Measurements from ENCODE around the gene ZNF609.
A peak's percentile ranks its signal among the peaks of the same experiment; 100 is the strongest.
"Not testable (repeated sequence)": the region's sequence is repeated elsewhere in the genome, so short reads cannot be mapped to it uniquely, and the experiment has no call there.

Gene ZNF609

GRCh38 chr15:64630396-64631107 lies 170.2 kb downstream of the ZNF609 start:
- no peak for DNase-seq

GRCh38 chr15:64632639-64633038 lies 172.3 kb downstream of the ZNF609 start:
- DNase-seq, result not testable (repeated sequence)

- no peak for DNase-seq
Observed at GRCh38 chr15:64633332-64633731, 173.0 kb downstream of the ZNF609 start.

GRCh38 chr15:64634027-64634426 lies 173.6 kb downstream of the ZNF609 start:
- DNase-seq, result no peak

GRCh38 chr15:64634576-64635498 lies 174.5 kb downstream of the ZNF609 start:
- no peak for DNase-seq

- no peak for DNase-seq
Observed at GRCh38 chr15:64635499-64636495, 175.4 kb downstream of the ZNF609 start.

GRCh38 chr15:64636556-64636955 lies 176.2 kb downstream of the ZNF609 start:
- DNase-seq, result no peak

GRCh38 chr15:64637412-64637811 lies 177.0 kb downstream of the ZNF609 start:
- no peak for DNase-seq

- not testable (repeated sequence) for DNase-seq
Observed at GRCh38 chr15:64639744-64640143, 179.4 kb downstream of the ZNF609 start.

- DNase-seq, result no peak
Observed at GRCh38 chr15:64640146-64640871, 179.9 kb downstream of the ZNF609 start.

- no peak for DNase-seq
Observed at GRCh38 chr15:64642875-64643274, 182.5 kb downstream of the ZNF609 start.

- DNase-seq, result no peak
Observed at GRCh38 chr15:64643685-64644084, 183.3 kb downstream of the ZNF609 start.

- not testable (repeated sequence) for DNase-seq
Observed at GRCh38 chr15:64644811-64645210, 184.4 kb downstream of the ZNF609 start.

GRCh38 chr15:64645995-64646394 lies 185.6 kb downstream of the ZNF609 start:
- no peak for DNase-seq

GRCh38 chr15:64647367-64647766 lies 187.0 kb downstream of the ZNF609 start:
- DNase-seq, result no peak

GRCh38 chr15:64650552-64650951 lies 190.2 kb downstream of the ZNF609 start:
- DNase-seq, result no peak

GRCh38 chr15:64651601-64652191 lies 191.3 kb downstream of the ZNF609 start:
- peak; percentile 22 for DNase-seq

GRCh38 chr15:64653757-64654156 lies 193.4 kb downstream of the ZNF609 start:
- no peak for DNase-seq

- DNase-seq, result no peak
Observed at GRCh38 chr15:64656508-64656907, 196.1 kb downstream of the ZNF609 start.

- no peak for DNase-seq
Observed at GRCh38 chr15:64665179-64665578, 204.8 kb downstream of the ZNF609 start.

- no peak for DNase-seq
Observed at GRCh38 chr15:64667736-64668161, 207.4 kb downstream of the ZNF609 start.

GRCh38 chr15:64673866-64674265 lies 213.5 kb downstream of the ZNF609 start:
- no peak for DNase-seq
